ENCODE data around the gene OR2A14.

GRCh38 chr7:144085978-144086377 lies 37.0 kb upstream of the OR2A14 start, which contains the start of gene OR2A12:
- TF ChIP-seq REST (IDR thresholded peaks at IDR 0.05; ENCODE audit: unreplicated experiment) (no peak), CTCF (conservative IDR thresholded peaks at IDR 0.05; ENCODE audit: low read depth in 2 of 2) (no peak), EZH2phosphoT487 (IDR thresholded peaks at IDR 0.05; ENCODE audit: unreplicated experiment) (no peak), NANOG (IDR thresholded peaks at IDR 0.05; ENCODE audit: borderline replicate concordance) (no peak), ZNF331 (CRISPR knock-in tag; IDR thresholded peaks at IDR 0.05; ENCODE audit: low read depth) (no peak), POLR2AphosphoS5 (IDR thresholded peaks at IDR 0.05; ENCODE audit: low read depth) (no peak), STAT1 (IDR thresholded peaks at IDR 0.05; ENCODE audit: unreplicated experiment) (no peak)
